ENCODE measurements around the gene SPIRE1. TPM values are rescaled to one million over a fixed set of nuclear protein-coding genes. Genes with fewer than 3 reads are reported as not detected.

SPIRE1 gene
- total RNA-seq, 1 donor from 2014 or later = 94.3 TPM

DNA sequence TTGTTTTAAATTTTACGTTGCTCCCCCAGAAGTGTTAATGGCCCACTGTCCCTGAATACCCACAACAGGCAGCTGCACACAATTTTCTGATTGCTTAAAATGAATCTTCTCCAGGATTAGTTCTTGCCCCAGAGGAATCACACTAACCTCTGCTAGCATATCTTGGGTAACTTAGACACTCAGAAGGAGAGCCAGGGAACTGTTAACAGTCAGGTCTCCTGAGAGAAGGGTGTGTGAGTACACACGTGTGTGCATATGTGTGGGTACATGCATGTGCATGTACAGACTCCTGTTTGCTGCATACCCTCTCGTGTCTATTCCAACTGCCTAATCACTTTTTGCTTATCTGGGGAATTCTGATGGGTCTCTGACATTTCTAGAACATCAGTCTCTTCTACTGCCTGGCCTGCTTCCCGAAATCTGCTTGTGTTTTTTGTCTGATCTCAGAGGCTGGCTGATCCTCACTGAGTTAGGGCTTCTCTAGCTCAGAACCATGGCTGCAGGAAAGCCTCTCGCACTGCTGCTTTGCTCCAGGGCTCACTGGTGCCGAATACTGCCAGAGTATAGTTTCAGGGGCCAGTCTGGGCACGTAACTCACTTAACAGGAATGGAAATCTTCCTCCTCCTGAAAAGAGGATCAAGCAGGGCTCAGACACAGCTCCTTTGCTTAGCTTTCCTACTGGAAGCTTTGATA is 187.4 kb downstream of the SPIRE1 start:
- intact Hi-C loops (cut with DNase I) = no loop called here
- ATAC-seq (peak; percentile 67), DNase-seq (ENCODE audit: low spot score) (no peak)

DNA sequence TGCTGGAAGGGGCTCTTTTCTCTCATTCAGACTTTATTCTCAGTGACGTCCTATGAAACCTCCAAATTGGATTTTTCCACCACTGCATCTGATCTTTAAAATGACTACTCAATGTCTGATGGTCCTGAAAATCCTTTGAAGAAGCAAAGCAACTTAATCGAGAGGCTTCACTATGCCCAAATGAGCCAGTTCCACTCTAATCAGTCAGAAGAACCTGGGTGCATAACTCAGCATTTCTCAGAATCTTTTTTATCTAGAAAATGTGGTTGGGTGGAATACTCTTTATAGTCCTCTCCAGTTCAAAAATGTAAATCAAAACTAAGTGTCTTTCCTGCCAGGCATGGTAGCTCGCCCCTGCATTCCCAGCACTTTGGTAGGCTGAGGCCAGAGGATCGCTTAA is 189.5 kb downstream of the SPIRE1 start:
- intact Hi-C loops (cut with DNase I) = no loop called here
- ATAC-seq (no peak), DNase-seq (ENCODE audit: low spot score) (no peak)

DNA sequence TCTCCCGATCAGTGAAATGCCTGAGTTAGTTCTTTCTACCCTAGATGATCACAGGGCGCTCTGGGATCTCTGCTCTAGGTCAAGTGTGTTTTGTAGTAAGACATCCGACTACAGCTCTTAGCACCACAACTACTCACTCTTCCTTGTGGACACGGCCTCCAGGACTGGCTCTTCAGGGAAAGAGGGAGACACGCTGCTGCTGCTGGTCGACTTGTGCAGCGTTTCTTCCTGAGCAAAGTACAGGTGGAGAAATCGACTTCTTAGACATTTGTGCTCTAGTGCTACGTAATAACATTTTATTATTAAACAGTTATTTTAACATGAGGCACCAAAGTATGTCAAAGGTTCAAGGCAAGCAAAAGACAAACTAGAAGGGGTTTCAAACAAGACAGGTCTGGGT is 193.2 kb downstream of the SPIRE1 start:
- ATAC-seq (no peak), DNase-seq (ENCODE audit: low spot score) (no peak)
- intact Hi-C loops (cut with DNase I) = no loop called here

DNA sequence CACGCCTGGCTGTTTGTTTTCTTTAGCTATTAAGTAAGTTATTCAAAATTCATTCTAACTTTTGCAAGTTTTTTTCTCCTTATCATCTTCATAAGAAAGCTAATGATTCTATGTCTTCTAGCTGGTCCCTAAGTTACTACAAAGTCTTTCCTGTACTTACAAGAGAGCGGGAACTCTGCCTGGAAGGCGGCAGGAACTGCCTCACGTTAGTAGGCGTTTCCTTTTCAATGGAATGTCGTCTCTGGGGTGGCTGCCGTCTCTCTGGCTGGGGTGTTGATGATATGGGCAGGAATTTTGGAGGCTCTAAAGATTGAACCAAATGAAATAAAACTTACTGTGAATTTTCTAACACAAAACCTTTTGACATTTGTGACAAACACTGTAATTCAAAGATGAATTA is 194.7 kb downstream of the SPIRE1 start:
- intact Hi-C loops (cut with DNase I) = no loop called here
- DNase-seq (ENCODE audit: low spot score) (no peak), ATAC-seq (no peak)

DNA sequence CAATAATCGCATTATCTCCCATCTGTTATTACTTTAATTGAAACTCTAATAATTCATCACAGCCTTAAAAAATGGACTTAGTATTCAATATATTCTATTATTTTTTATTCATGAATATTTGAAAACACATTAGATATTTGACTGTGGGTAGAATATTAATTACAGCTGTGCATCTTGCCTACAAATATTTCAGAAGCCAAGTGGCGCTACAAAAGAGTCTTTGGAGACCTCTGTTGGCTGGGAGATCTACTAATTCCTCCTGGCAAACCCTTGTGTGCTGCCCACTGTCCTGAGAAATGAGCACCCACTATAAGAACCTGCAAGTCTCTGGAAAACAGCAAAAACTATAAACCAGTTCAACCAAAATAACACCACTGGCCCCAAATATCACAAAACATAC is 195.7 kb downstream of the SPIRE1 start:
- intact Hi-C loops (cut with DNase I) = no loop called here
- no peak for ATAC-seq

DNA sequence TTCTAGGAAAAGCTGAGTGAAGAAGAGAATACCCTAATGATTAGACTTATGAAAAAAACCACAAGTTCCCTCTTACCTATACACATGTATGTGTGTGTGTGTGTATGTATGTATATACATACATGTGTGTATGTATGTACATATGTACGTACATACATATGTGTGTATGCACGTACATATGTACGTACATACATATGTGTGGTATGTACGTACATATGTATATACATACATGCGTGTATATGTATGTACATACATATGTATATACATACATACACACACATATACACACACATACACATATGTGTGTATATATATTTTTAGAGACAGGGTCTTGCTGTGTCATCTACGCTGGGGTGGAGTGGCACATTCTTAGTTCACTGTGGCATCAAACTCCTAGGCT is 196.6 kb downstream of the SPIRE1 start:
- intact Hi-C loops (cut with DNase I) = no loop called here
- ATAC-seq = no peak
- no peak for DNase-seq (ENCODE audit: low spot score)

More for the DNA sequence above, 195.7 kb downstream of the SPIRE1 start:
- DNase-seq (ENCODE audit: low spot score) = no peak

DNA sequence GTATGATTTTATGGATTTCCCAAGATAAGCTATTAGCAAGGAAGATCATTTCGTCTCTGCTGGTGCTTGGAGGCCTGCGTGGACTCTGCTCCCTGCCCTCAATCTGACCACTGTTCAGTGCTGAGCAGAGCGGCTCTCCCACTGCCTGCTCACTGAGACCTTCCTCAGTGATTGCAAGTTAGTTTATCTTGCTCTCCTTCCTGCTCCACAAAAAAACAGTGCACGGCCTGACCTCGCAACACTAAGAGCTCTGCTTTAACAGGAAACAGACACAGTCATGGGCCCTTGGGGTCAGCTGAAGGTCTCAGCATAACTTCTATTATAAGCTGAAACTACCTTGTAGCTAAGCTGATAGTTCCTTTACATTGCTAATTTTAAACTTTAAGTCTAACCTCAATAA is 197.0 kb downstream of the SPIRE1 start:
- ATAC-seq = peak; percentile 36
- intact Hi-C loops (cut with DNase I) = no loop called here
- DNase-seq (ENCODE audit: low spot score) = no peak

DNA sequence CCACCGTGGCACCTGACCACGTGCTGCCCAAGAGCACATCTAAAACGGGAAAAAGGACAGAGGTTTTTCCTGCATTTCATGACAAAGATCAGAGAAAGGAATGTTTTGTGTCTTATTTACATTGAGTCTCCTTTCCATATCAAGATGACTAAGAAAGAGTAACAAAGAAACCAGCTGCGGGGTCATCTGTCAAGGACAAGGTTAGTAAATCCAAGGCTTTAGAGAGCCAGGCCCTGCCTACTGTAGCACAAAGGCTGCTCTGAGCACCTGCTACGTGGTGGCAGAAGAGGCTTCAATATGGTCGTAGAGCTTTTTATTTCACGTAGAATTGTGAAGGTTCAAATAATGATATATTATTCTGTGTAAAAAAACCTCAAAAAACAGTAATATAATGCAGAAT is 199.1 kb downstream of the SPIRE1 start:
- intact Hi-C loops (cut with DNase I) = no loop called here
- no peak for ATAC-seq
- DNase-seq (ENCODE audit: low spot score) = no peak

DNA sequence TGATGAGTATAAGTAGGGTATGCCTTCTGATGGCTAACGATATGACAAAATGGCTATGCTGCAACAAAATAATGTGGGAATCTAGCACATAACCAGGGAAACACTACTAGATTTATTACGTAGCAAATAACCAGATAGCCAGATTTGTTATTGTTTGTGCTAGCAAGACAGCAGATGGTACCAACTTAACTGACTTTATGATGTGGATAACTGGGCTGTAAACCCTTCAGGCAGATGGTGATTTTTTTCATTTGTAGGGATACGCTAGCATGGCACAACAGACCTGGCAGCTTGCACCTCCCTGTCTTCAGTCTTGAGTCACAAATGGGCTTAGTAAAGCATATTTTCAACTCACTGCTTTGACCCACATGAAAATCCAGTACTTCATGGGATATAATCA is 201.5 kb downstream of the SPIRE1 start:
- intact Hi-C loops (cut with DNase I) = no loop called here
- no peak for ATAC-seq
- DNase-seq (ENCODE audit: low spot score) = no peak

DNA sequence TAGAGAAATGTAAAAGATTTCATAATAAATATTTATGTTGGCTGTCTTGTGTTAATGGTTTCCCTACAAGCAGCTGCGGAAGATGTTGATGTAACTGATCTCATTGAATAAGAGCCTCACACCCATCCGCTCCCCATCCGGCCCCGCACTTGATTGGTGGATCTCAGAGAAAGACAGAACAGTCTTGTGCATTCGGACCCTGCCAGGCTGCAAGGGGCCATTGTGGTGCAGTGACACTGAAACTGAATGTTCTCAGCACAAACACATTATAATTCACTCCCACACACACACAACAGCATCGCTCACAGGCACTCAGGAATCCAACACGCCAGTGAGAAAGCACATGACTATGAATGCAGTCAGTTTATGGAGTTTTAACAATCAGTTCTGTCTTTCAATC is 202.4 kb downstream of the SPIRE1 start:
- DNase-seq (ENCODE audit: low spot score) (peak; percentile 79), ATAC-seq (peak; percentile 88)
- intact Hi-C loops (cut with DNase I) = no loop called here

DNA sequence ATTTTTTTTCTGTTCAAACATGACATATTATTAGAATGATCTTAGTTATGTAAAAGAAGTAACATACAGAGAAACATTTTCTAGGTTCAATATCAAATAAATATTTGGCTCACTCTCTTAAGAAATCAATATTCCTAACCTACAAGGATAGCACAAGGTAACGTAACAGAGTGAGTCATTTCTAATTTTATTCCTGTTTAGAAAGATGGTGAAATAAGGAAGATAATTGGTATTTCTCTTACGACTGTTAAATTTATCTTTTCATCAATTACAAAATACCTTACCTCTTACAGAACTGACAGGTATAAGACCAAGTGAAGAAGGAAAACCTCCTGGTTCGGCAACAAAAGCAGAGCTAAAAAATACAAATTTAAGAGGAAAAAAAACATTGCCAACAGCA is 205.1 kb downstream of the SPIRE1 start:
- intact Hi-C loops (cut with DNase I) = no loop called here
- DNase-seq (ENCODE audit: low spot score) (no peak), ATAC-seq (no peak)

DNA sequence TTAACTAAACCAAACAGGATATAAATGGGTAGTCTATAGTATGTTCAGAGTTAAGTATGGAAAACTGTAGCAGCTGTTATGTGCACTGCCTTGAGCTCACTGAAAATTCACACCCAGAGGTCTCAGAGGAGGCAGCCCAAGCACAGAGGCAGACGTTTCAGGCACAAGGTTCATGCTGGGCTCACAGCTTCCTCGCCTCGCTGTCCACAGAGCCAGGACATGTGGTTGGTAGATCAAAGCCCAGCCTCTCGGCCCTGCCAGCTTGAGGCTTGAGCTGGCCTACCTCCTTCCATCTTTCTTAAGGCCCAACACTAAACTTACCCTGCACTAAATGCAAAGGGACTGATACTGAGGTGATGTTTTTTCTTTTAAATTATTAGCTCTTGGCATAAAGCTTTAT is 206.5 kb downstream of the SPIRE1 start:
- DNase-seq (ENCODE audit: low spot score) (no peak), ATAC-seq (no peak)
- intact Hi-C loops (cut with DNase I) = no loop called here

DNA sequence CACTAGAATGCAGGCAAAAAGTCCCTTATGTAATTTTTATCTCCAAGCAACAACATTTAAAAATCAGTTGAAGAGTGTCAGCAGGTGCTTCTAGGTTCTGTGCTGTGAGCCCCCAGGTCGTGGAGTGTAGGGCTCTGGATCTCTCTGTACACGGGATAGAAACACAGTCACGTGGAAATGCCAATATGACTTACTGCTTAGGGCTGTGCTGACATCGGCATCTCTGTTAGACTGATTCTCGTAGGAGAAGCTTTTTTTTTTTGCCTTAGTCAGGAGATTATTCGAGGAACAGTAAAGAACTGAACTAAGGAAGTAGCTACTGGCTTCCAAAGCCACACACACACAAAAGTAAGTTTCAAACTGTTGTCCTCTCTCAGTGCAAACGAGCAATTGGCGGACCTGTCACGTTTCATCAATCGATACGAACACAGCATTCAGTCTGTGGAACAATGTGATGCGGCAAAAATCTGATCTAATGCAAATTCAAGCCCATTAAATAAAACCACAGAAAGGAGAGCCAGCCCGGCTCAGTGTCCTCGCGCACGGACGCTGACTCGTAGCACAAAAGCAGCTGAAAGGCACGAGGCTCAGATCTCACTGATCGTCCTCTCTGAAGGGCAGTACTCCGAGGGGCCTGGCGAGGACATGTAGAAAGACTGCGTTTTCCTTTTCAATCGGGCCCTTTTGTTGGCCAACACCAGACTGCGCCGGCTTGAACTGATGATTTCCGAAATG is 208.7 kb downstream of the SPIRE1 start:
- intact Hi-C loops (cut with DNase I) = no loop called here
- ATAC-seq (peak; percentile 71), DNase-seq (ENCODE audit: low spot score) (no peak)

DNA sequence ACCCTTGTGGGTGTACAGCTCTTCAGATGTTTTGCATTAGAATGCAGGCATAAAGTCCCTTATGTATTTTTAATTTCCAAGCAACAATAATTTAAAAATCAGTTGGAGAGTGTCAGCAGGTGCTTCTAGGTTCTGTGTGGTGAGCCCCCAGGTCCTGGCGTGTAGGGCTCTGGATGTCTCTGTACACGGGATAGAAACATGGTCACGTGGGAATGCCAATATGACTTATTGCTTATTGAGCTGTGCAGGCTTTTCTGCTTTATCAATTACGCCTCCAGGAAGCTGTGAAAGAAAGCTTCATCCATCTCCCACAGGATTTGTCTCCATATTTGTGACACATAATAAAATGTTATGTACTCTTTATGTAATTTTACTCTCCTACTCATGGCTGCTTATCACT is 212.4 kb downstream of the SPIRE1 start:
- intact Hi-C loops (cut with DNase I) = no loop called here
- no peak for DNase-seq (ENCODE audit: low spot score)

DNA sequence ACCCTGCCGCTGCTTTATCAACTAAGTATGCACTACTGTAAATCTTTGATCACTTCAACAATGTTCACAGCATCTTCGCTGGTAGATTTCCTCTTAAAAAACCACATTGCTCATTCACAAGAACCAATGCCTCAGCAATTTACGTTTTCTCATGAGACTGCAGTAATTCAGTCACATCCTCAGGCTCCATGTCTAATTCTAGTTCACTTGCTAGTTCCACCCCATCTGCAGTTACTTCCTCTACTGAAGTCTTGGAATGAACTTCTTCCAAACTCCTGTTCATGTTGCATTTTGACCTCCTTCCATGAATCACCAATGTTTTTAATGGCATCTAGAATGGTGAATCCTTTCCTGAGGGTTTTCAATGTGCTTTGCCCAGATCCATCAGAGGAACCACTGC is 214.4 kb downstream of the SPIRE1 start:
- ATAC-seq (no peak), DNase-seq (ENCODE audit: low spot score) (no peak)
- intact Hi-C loops (cut with DNase I) = no loop called here

More for the DNA sequence above, 212.4 kb downstream of the SPIRE1 start:
- ATAC-seq = no peak

DNA sequence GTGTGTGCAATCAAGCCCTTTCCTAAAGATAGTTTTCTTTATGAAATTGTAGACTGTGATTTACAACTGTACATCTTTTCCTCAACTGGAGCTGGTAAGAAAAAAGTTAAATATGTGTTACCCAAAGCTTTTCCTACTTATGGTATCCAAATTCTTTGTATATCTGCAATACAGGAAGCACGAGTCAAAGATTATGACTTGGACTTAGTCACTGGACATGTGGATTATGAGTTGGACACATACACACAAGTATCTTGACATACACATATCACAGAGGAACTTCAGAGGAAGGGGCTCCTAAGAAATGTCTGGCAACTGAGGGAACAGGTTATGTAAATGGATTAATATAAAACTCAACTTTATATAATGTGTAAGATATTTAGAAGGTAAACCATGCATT is 215.0 kb downstream of the SPIRE1 start:
- ATAC-seq = no peak
- no peak for DNase-seq (ENCODE audit: low spot score)
- intact Hi-C loops (cut with DNase I) = no loop called here

DNA sequence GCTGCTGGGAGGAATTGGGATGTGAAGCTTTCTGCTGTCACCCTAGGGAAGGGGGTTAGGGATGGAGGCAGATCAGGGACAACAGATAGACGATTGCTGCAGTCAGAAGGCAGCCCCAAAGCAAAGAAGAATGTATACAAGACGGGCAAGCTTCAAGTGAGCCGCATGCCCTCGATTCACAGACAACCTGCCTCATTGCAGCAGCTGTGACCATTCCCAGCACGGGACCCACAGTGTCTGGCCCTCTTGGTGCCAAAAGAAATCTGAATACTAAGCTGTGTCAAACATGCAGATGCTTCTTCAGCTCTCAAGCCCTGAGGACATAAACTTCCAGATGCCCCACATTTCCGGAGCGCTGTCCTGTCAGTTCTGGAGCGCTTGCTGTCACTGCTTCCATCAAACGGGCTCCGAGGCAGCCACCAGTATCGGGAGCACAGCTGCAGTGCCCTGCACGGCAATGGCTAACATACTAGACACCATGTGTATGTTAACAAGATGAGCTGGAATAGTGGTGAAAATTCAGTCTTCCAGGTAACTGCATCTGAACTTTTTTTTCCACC is 216.4 kb downstream of the SPIRE1 start:
- DNase-seq (ENCODE audit: low spot score) (no peak), ATAC-seq (no peak)
- intact Hi-C loops (cut with DNase I) = no loop called here

DNA sequence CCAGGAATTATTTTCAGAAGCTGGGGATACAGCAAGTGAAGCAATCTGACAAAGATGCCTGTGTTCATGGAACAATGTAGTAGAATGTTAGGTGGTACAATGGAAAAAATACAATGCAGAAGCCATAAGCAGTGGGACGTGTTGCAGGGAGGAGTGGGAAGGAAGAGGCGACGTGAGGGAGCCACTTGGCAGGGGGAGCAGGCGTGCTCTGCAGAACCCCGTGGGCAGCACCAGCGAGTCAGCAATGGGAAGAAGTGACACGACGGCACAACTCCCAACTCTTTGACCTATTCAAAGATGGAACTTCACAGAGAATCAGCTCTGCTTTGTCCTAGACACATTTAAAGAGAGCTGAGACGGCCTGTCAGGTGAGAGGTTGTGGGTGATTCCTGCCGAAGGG is 219.7 kb downstream of the SPIRE1 start:
- no peak for DNase-seq (ENCODE audit: low spot score)
- no peak for ATAC-seq
- intact Hi-C loops (cut with DNase I) = no loop called here

DNA sequence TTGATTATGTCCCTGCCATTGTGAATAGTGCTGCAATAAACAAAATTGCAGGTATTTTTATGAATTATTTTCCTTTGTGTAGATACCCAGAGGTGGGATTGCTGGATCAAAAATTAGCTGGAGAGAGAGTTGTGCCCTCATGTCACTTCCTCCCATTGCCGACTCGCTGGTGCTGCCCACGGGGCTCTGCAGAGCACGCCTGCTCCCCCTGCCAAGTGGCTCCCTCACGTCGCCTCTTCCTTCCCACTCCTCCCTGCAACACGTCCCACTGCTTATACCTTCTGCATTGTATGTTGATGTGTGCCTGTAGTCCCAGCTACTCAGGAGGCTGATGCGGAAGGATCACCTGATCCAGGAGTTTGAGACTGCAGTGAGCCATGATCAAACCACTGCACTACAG is 222.0 kb downstream of the SPIRE1 start:
- ATAC-seq = no peak
- intact Hi-C loops (cut with DNase I) = no loop called here
- peak; percentile 22 for DNase-seq (ENCODE audit: low spot score)

DNA sequence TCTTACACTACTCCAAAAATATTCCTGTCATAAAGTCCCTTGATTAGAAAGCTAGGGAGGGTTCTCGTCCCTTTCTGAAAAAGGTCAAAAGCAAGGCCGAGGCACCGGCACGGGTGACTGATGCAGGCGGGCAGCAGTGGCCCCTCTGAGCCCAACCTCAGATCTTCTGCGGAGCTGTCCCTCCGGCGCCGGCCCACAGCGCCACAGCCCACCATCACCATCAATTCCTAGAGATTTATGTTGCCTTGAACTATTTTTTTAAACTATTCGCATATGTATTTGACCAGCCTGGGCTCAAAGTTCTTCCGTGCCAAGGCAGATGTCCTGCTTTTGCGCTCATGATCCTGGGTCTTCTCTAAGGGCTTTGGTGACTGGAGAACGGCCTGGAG is 223.4 kb downstream of the SPIRE1 start:
- ATAC-seq (no peak), DNase-seq (ENCODE audit: low spot score) (peak; percentile 26)
- intact Hi-C loops (cut with DNase I) = no loop called here

Data from sciatic nerve (tissue), 2 donors.